ENCODE results near the gene SMIM45.

Gene SMIM45

DNA sequence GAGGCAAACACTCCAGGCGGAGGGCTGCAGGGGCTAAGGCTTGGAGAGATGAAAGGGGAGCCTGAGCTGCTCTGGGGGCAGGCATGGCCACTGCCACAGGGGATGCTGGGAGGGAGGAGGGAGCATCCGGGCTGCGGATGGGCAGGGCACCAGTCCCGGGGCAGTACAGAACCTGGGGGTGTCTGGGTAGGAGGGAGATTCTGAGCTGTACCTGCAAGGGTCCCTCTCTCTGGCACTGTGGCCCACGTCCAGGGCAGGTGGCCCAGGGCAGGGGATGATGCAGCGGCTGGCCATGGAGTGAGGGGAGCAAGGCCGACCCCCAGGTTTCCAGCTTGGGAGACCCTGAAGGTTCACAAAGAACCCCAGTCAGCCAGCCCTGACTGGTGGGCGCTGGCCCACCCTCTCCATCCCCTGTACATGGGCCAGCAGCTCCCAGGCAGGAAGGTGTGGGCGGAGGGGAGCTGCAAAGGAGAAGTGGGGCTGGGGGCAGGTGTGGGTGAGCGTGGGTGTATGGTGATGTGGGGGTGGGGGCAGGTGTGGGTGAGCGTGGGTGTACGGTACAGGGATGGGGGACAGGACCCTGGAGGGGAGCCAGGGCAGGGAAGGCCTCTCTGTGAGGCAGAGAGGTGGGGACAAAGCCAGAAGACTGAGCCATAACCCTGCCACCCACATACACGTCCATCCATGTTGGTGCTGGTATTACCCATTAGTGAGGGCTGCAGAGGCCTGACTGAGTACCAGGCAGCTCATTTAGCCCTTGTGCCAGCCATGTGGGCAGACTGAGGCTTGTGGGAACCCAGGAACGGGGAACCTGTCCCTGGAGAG is 23.1 kb upstream of the SMIM45 start:
- peaks cover 0 to 18% (median 8%) of the 10 kb centered on the region in 7 donors for H3K9me3 Mint-ChIP-seq
- WGBS (ENCODE audit: insufficient coverage) = 84% methylated on average over 9 of the region's 14 CpGs
- H3K36me3 Mint-ChIP-seq = peaks cover 3 to 4% of the 10 kb centered on the region in 2 donors
- Histone ChIP-seq H3K79me2 (ENCODE audit: insufficient read depth, low read length) (no peaks in the 10 kb centered on the region), H3K4me1 (ENCODE audit: control insufficient read depth in 1 of 2, insufficient read depth in 2 of 2, low read length in 2 of 2) (peaks cover 5 to 14% of the 10 kb centered on the region in 2 donors), H3K27ac (ENCODE audit: low read depth in 1 of 2, low read length in 2 of 2) (no peak overlapping the region), H2AFZ (ENCODE audit: insufficient read depth, low read depth, low read length, poor library complexity, severe bottlenecking) (no peak overlapping the region), H3K9ac (ENCODE audit: insufficient read depth, low read length, poor library complexity, severe bottlenecking) (no peak overlapping the region), H4K20me1 (ENCODE audit: insufficient read depth, low read length) (no peaks in the 10 kb centered on the region), H3K9me3 (replicated peaks in 1 of 2; ENCODE audit: control insufficient read depth in 1 of 2, insufficient read depth in 1 of 2, low read length in 2 of 2) (no peaks in the 10 kb centered on the region), H3K4me2 (replicated peaks; ENCODE audit: extremely low read depth, low read length, poor library complexity, severe bottlenecking) (no peak overlapping the region), H3K4me3 (replicated peaks in 1 of 3; ENCODE audit: low read depth in 2 of 3, low read length in 3 of 3) (no peak overlapping the region), H3K27me3 (ENCODE audit: control insufficient read depth in 2 of 2, insufficient read depth in 2 of 2, low read length in 2 of 2) (peaks cover 8 to 30% of the 10 kb centered on the region in 2 donors), H3K36me3 (replicated peaks in 1 of 2; ENCODE audit: control insufficient read depth in 1 of 2, insufficient read depth in 2 of 2, low read length in 2 of 2) (no peaks in the 10 kb centered on the region)
- TF ChIP-seq, protein P1, sequence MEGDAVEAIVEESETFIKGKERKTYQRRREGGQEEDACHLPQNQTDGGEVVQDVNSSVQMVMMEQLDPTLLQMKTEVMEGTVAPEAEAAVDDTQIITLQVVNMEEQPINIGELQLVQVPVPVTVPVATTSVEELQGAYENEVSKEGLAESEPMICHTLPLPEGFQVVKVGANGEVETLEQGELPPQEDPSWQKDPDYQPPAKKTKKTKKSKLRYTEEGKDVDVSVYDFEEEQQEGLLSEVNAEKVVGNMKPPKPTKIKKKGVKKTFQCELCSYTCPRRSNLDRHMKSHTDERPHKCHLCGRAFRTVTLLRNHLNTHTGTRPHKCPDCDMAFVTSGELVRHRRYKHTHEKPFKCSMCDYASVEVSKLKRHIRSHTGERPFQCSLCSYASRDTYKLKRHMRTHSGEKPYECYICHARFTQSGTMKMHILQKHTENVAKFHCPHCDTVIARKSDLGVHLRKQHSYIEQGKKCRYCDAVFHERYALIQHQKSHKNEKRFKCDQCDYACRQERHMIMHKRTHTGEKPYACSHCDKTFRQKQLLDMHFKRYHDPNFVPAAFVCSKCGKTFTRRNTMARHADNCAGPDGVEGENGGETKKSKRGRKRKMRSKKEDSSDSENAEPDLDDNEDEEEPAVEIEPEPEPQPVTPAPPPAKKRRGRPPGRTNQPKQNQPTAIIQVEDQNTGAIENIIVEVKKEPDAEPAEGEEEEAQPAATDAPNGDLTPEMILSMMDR (IDR thresholded peaks at IDR 0.05) = no peak
- DNase-seq = no peak
- no peak overlapping the region for H3K27ac Mint-ChIP-seq
- H3K27me3 Mint-ChIP-seq (ENCODE audit: low read depth in 3 of 3) = peaks cover 33 to 54% (median 41%) of the 10 kb centered on the region in 3 donors
- H3K4me1 Mint-ChIP-seq = peaks cover 6% of the 10 kb centered on the region
- H3K4me3 Mint-ChIP-seq = no peak overlapping the region
- intact Hi-C loops (cut with micrococcal nuclease) = no loop called here

DNA sequence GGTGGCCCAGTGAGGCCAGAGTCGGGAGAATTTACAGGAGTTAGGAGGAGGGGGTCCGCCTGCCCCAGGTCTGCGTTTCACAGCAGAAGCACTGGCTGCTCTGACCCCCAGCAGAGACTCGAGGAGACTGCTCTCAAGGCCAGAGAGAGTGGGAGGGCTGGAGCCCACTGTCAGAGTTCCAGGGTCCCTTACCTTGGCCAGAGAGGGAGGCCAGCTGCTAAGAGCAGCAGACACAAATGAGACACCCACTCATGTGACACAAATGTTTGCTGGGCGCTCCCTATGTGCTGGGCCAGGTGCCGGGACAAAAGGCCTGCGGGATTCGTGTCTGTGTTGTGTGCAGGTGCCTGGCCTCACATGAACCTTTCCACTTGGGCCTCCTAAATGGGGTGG is 22.5 kb upstream of the SMIM45 start:
- 88% methylated on average over 7 of the region's 8 CpGs for WGBS (ENCODE audit: insufficient coverage)
- Mint-ChIP-seq H3K27ac (no peak overlapping the region), H3K27me3 (ENCODE audit: low read depth in 3 of 3) (peaks cover 30 to 49% (median 36%) of the 10 kb centered on the region in 3 donors), H3K4me3 (no peak overlapping the region), H3K4me1 (peaks cover 9% of the 10 kb centered on the region), H3K36me3 (peaks cover 3 to 4% of the 10 kb centered on the region in 2 donors), H3K9me3 (peaks cover 0 to 18% (median 8%) of the 10 kb centered on the region in 7 donors)
- H2AFZ ChIP-seq (ENCODE audit: insufficient read depth, low read depth, low read length, poor library complexity, severe bottlenecking) = no peak overlapping the region
- no peak overlapping the region for H3K4me2 ChIP-seq (replicated peaks; ENCODE audit: extremely low read depth, low read length, poor library complexity, severe bottlenecking)
- no peak overlapping the region for H3K27ac ChIP-seq (ENCODE audit: low read depth in 1 of 2, low read length in 2 of 2)
- no peaks in the 10 kb centered on the region for H4K20me1 ChIP-seq (ENCODE audit: insufficient read depth, low read length)
- no peak for DNase-seq
- TF ChIP-seq, protein P1 (IDR thresholded peaks at IDR 0.05) = no peak
- H3K4me3 ChIP-seq (replicated peaks in 1 of 3; ENCODE audit: low read depth in 2 of 3, low read length in 3 of 3) = no peak overlapping the region
- H3K36me3 ChIP-seq (replicated peaks in 1 of 2; ENCODE audit: control insufficient read depth in 1 of 2, insufficient read depth in 2 of 2, low read length in 2 of 2) = no peaks in the 10 kb centered on the region
- peaks cover 8 to 30% of the 10 kb centered on the region in 2 donors for H3K27me3 ChIP-seq (ENCODE audit: control insufficient read depth in 2 of 2, insufficient read depth in 2 of 2, low read length in 2 of 2)
- intact Hi-C loops (cut with micrococcal nuclease) = no loop called here
- no peaks in the 10 kb centered on the region for H3K79me2 ChIP-seq (ENCODE audit: insufficient read depth, low read length)
- H3K4me1 ChIP-seq (ENCODE audit: control insufficient read depth in 1 of 2, insufficient read depth in 2 of 2, low read length in 2 of 2) = peaks cover 5 to 14% of the 10 kb centered on the region in 2 donors
- H3K9me3 ChIP-seq (replicated peaks in 1 of 2; ENCODE audit: control insufficient read depth in 1 of 2, insufficient read depth in 1 of 2, low read length in 2 of 2) = no peaks in the 10 kb centered on the region
- H3K9ac ChIP-seq (ENCODE audit: insufficient read depth, low read length, poor library complexity, severe bottlenecking) = no peak overlapping the region
